ENCODE results near the gene DLX3.

Gene DLX3

DNA sequence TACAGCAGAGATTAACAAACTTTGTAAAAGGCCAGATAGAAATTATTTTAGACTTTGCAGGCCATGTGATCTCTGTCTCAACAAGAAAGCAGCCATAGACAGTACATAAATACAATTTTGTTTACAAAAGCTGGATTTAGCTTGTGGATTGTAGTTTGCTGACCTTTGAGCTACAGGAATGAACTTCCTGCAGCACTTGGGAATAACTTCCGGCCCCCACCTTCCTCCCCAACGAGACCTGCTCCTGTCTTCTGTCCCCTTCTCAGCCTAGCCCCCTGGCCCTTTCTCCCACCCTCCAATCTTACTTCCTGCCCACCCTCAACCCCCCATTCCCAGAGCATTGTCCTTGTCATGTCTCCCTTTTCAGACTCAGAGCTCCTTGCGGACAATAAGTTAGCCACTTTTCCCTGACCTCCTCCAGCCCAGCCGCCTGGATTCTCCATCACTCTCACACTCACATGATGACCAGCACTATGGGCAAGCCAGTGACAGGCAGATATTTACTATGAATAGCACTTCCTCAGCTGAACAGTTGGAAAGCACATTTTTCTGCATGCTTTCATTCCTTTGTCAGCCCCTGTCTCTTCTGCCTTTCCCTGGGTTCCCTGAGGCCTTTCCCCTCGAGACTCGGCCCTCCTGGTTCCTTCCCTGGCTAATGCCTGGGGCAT lies 27.6 kb upstream of the DLX3 start:
- DNase-seq = no peak

DNA sequence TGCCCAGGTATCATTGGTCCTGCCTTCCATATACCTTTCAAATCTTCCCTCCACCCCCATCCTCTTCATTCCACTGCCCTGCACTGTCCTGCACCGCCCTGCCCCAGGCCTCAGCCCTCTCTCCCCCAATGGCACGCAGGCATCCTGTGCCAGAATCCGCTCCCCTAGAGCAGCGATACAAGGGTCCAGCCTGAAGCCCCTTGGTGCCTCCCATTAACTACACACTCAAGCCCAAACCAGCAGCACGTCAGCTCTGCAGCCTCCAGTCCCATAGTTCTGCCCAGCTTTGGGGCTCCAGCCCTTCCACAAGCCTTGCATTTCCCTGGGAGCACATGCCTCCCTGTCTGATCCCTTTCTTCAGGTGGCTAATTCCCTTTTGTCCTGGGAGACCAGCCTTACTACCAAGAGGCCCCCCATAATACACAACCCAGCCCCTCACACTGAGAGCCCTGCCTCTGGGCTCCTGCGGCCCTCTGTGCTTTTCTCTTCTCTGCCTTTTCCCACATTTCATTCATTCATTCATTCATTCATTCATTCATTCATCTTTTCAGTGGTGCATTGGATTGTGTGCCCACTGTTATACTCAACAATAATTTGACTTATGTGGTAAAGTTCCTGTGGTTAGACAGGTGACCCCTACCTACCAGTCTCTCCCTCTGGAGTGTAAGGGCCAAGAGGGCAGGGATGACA lies 26.8 kb upstream of the DLX3 start:
- no peak for DNase-seq

DNA sequence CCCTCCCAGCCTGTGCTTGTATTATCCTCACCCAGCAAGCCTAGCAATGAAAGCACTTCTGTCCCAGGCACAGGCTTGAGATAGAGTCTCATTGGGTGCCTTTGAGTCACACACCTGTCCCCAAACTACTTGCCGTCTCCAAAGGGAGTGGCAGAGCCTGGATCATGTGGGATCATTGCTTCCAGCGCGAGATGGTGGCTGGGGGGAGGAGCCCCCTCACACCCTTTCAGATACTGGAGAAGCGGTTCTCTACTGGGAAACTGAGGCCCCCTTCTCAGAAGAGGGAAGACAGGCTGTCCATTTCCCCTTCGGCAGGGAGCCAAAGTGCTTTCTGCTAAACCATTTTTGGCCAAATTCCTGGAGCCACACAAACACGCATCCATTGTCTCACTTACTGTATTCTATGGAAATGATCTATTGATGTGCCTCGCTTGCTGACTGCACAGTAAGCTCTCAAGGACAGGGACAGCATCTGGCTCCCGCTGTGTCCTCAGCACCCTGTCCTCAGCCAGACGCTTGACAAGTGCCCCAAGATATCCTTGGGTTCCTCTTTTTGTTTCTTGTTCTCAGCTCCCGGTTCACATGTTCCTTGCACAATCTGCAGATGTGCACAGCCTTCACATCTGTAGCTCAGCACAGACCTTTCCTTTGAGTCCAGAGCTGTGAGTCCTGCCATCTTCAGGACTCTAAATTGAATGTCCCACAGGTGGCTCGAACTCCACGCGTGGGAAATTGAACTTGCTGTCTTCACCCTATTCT lies 26.0 kb upstream of the DLX3 start:
- no peak for DNase-seq

DNA sequence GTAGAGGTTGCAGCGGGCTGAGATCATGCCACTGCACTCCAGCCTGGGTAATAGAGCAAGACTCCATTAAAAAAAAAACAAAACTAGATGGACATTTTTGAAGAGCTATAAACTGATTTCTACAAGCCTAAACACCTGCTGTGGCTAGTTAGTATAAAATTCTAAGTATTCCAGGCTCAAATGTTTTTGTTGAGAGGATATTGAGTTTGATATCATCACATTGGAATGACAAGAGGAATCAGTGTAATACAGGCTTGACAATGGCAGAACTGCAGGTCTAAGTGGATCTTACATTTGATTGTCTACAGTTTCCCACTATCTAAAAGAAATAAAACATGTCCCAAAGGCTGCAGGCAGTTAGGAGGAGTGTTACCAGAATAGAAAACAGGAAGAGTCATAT lies 23.9 kb upstream of the DLX3 start:
- DNase-seq = no peak

DNA sequence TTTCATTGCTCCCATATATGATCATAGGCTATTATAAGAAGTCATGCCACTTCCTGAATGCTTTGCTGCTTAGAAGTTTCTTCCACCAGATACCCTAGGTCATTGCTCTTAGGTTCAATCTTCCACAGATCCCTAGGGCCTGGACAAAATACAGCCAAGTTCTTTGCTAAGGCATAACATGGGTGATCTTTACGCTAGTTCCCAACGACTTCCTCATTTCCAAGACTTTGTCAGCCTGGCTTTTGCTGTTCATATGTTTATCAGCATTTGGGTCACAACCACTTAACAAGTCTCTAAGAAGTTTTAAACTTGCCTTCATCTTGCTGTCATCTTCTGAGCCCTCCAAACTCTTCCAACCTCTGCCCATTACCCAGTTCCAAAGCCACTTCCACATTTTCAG lies 20.1 kb upstream of the DLX3 start:
- no peak for DNase-seq

DNA sequence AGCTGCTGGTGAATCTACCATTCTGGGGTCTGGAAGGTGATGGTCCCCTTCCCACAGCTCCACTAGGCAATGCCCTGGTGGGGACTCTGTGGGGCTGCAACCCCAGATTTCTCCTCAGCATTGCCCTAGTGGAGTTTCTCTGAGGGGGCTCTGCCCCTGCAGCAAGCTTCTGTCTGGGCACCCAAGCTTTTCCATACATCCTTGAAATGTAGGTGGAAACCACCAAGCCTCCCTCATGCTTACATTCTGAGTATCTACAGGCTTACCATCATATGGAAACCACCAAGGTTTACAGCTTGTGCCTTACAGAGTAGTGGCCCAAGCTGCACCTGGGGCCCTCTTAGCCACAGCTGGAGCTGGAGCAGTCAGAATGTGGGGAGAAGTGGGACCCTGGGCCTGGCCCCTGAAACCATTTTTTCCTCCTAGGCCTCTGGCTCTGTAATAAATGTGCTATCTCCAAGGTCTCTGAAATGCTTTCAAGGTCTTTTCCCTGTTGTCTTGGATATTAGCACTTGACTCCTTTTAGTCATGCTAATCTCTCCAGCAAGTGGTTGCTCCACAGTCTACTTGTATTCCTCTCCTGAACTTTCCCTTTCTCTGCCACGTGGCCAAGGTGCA lies 19.6 kb upstream of the DLX3 start:
- DNase-seq = no peak

DNA sequence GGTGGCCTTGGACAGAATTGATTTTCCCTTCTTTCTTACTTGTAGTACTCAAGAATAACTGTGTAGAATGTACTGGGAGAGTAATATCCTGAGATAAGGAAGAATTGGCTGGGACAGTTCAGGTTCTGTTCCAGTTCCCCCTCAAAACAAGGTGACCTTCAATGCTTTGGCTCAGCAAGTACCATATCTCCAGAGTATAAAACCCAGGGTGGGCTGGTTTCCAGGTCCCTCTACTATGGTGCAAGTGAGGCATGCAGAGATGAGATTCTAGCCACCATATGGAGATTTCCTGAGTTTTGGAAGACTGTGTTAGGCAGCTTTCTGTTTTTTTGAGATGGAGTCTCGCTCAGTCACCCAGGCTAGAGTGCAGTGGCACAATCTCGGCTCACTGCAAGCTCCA lies 18.1 kb upstream of the DLX3 start:
- no peak for DNase-seq

DNA sequence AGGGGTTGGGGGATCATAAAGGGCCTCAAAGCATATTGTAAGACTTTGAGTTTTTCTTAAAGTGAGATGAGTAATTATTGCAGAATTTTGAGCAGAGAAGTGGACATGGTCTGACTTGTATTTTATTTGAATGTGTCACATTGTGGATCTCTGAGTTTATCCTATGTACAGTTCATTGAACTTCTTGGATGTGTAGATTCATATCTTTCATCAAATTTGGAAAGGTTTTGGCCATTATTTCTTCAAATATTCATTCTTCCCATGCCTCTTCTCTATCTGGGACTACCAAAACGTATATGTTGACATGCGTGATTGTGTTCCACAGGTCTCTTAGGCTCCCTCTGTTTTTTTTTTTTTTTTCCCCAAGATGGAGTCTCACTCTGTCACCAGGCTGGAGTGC lies 14.3 kb upstream of the DLX3 start:
- DNase-seq = no peak

DNA sequence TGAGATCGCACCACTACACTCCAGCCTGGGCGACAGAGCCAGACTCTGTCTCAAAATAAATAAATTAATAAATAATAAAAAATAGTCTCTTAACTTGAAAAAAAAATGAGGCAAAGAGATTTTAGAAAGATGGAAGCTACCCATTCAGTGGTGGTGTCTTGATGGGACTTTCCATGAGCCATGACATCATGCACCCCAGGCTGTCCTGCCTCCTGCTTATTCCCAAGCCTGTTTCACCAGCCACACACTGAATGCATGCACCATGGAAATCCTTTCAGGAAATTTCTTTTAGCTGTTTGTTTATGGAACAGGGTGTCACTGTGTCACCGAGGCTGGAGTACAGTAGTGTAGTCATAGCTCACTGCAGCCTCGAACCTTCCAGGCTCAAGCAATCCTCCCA lies 8.9 kb upstream of the DLX3 start:
- no peak for DNase-seq

DNA sequence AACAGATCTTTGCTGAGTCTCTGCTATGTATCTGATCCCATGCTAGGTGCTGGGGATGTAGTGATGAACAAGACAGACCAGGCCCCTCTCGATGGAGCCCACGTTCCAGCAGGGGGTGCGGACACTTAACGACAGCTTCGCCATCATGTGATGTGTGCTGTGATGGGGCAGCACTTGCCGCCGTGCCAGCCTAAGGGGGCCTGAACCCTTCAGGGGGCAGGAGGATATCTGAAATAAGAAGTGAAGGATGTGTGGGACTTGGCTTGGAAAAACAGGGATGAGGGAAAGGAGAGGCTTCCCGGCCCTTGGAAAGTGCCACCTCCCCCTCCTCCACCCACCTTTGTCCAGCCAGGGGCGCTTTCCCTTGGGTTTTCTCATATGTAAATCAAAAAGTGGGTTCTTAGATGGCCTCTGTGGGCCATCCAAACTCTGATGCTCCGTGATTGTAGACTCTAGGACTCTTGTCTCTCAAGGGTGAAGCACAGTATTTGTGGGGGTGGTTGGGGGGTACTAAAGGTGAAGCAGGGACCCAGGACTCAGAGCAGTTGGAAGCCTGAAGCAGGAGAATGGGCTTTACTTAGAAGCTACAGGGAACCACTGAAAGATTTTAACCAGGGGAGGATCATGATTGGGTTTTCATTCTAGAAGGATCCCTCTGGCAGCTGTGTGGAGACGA lies 4.0 kb upstream of the DLX3 start:
- DNase-seq = no peak

DNA sequence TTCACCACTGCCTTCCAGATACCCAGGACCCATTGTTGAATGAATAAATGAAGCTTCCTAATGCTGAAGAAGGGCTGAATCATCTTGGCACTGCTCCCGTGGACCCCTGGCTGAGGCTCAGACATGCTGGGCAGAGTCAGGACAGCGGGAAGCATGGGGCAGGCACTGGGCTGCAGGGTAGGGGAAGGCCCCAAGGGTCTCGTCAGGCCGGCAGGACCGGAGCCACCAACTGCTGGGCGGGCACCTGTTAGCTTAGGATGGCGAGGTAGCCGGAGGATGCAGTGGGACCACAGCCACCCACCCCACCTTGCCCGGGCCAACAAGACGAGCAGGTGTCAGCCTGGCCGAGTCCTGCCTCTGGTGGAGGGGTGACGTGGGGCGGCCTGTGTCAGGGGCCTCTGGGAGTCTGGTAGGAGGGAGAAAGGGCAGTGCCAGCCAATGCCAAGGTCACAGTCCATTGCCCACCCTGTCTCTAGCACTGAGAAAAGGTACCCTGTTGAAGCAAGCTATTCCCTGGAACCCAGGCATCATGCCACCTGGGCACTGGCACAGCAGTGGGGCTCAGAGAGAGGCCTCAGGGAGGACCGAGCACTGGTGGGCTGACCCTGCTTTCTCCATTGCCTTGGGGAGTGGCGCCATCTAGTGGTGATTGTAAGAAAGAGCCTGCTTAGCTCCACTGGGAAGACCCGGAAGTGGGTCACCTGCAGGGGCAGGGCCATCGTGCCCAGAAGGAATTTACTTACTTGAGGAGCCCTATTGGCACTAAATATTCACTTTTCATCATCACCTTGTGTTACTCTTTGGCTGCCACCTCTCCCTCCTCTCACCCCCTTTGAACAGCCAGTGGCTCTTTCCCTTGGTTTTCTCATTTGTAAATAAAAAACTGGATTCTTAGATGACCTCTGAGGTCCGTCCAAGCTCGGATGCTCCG lies 3.0 kb upstream of the DLX3 start:
- peak; percentile 81 for DNase-seq

DNA sequence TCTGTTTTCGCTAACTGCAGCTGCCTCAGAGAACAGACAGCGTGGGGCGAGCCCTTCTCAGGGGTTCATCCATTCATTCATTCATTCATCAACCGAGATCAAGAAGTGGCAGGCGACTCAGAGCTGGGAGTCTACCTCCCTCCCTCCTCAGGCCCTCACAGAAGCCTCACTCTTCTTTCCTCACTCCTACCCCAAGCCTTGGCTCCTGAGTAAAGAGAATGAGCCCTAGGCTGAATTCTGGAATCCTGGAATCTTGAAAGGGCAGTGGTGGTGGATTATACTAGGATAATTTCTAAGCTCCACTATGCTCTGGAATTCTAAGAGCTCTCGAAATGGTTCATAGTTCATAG lies 2.3 kb upstream of the DLX3 start:
- no peak for DNase-seq

DNA sequence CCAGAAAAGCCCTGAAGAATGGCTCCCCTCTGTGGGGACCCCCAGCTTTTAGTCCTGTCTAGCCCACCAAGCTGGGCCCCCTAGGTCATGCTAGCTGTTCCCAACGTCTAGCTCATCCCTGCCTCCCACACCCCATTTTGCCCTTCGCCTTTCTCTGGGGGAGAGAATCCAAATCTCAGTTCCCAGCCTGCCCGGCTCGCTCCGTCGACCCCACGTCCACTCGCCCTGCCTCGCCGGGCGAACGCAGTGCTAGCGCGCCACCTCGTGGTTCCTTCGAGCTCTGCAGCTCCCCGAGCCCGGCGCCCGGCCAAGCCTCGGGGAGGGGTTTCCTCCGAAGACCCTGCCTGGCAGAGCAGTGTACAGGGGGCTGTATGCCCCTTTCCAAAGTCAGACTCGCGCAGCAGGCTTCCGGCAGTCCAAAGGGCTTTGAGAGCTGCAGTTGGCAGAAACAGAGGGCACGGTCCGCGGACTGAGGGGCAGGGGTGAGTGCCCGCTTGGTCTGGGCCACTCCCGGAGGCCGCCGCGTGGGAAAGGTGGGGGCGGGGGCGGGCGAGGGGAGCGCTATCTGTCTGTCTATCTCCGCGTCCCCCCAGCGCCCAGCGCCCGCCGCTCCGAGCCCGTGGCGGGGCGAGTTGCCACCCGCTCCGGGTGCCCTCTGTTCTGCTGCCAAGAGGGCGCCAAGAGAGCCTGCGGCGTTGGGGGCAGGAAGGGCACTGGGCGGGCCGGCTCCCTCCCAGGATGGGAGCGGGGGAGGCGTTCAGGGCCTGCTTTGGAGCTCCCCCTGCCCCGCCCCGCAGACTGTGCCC lies 1.7 kb upstream of the DLX3 start:
- peak; percentile 71 for DNase-seq

DNA sequence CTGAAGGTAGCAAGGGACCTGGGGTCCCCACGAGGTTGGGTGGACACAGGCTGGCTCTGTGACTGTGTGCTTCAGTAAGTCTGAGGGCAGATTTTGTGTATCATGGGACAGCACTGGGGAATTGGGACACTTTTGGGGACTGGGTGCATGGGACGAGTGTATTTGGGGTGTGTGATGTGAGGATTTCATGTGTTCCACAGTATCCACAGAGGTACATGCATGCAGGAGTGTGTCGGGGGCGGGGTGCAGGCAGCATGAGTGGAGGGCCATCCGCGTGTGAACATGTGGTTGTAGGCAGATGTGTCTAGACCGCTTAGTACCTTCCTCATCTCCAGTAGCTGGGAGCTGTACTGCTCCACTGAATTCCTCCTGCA lies 1.1 kb upstream of the DLX3 start:
- no peak for DNase-seq

DNA sequence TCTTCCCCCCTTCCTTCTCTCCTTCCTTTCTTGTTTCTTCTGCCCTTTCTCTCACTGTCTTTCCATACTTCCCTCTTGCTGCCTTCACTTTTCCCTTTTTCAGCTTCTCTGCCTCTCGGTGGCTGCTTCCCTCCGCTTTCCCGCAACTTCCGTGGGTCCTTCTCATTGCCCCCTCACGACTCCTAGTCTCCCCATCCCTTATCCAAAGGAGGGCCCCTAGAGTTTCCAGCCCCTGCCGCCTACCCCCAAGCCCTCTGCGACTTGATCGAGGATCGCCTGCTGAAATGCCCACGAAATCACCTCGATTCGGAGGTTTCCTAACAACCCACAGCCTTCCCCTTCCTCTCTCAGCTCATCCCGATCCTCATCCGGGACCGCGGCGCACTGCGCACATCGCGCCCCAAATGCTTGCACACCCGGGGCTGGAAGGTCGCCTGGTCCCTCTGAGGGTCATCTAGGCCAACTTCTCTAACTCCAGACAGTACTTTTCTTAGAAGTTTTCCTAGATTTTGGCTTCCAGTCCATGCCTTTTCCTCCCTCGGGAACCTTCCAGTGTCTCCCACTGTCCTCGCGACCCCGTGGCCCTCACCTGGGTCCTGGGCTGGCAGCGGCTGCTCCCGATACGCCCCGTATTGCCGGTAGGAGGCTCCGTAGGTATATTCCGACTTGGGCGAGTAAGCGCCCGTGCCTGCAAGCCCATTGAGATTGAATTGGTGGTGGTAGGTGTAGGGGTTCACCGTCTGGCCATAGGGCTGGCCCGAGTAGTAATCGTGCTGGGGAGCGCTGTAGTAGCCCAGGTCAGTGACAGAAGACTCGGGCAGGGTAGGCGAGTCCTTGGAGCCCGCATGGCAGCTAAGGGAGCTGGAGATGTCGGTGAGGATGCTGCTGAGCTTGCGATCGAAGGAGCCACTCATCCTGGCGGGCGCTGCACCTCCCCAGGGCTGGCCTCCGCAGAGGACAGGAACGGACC lies 654 bp downstream of the DLX3 start:
- no peak for DNase-seq

DNA sequence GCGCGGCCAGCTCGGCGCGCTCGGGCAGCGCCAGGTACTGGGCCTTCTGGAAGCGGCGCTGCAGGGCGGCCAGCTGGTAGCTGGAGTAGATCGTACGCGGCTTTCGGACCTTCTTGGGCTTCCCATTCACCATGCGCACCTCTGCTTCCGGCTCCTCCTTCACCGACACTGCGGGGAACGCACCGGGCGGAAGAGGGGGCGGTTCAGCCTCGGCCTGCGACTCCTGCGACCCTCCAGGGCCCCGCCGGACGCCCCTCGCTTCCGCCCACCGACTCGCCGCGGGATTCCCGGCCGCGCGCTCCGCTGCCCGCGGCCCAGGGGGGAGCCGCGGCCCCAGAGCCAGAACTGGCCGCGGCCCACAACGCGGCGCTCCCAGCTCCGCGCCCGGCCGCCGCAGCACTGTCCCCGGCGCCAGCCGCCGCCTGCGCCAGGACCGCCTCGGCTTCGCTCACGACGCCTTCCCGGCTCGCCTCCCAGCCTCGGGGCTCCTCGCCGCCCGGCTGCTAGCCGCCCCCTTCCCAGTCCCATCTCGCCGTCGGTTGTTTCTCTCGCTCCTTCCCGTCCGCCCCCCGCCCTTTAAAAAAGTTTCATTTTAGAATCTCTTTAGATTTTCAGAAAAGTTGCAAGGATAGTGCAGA lies 1.5 kb downstream of the DLX3 start:
- no peak for DNase-seq

DNA sequence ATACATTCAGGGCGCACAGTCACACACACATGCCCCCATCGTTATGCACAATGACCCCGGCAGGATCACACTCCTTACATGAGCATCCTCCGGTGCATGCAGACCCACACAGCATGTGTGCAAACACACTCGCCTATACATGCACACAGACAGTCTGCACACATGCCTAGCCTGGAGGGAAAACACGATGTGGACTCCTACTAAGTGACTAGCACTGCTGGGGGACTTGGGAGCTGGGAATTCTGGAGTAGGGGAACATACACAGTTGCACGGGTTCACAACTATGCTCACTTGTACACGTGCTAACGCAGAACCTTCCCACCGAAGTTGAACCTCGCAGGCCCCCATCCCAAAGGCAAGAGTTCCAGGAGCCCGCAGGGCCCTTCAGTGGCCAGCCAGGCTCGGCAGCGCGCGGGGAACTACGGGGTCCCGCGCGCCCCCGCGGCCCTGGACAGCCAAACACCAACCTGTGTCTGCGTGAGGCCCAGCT lies 2.0 kb downstream of the DLX3 start:
- DNase-seq = no peak

DNA sequence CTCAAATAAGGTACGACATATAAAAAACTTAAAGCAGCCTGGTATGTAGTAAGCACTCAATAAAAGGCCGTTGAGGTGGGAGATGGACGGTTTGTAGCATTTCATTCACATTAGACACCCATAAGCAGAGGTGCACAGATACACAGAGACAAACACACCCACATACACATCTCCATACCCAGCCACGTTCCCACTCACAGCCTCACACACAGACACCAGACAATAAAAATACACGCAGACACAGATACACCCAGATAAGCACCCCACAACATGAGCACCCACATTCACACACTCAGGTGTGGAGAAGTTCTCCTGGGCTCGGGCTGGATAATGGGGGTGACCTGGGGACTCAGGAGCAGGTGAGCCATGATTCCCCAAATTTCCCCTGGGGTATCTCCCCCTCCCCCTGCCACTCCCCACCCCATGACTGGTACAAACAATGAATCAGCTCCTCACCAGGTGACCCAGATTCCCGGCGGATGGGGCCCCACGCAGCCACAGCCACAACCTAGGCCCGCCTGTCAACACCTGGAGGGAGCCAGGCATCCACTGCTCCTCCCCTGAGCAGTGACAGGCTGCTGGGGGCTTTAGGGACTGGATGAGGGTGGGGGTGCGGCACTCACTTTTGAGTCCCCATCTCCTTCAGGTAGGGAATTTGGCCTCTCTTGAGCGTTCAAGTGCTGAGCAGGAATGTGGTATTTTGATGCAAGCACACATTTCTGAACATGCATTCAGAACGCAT lies 2.7 kb downstream of the DLX3 start:
- DNase-seq = no peak

DNA sequence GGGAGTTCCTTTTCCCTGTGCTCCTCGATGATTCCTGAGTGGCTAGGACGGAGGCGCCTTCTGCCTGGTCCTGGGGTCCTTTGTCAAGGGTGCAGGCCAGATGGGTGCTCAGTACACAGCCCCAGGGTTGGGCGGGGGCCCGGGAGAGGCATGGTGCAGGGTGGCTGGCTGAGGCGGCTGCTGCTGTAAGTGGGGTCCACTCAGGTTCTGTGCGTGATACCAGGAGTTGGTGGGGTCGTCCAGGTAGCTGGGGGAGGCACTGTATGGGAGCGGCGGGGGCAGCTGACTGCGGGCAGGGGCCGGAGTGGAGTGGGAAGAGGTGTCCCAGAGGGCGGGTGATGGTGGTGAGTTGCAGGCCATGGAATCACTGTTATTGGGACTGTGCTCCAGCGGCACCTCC lies 3.6 kb downstream of the DLX3 start:
- DNase-seq = no peak

Measured in T-helper 9 cell (primary cell).